ENCODE data around the gene ASCC1. TPM values are rescaled to one million over a fixed set of nuclear protein-coding genes. Genes with fewer than 3 reads are reported as not detected.

The ASCC1 gene
- total and polyA plus RNA-seq, 2 donors (not counting 1 experiment from before 2014, with no cell fraction given): 17.9 to 28.1 TPM

GRCh38 chr10:72065439-72066025 lies 150.5 kb downstream of the ASCC1 start:
- H3K9ac ChIP-seq (ENCODE audit: low read length): no peak overlapping the region
- POLR2A ChIA-PET: interaction anchor here (0.7 kb wide), 1 partner anchor 667 kb away, joined by 4 read pairs; no protein-coding TSS in a partner anchor
- no peak overlapping the region for H3K27ac Mint-ChIP-seq
- no peak overlapping the region for H3K4me3 ChIP-seq (ENCODE audit: control extremely low read depth in 1 of 5, extremely low read depth in 1 of 5, insufficient read depth in 1 of 5, low read depth in 2 of 5, low read length in 4 of 5)
- ATAC-seq (ENCODE audit: low read depth) (no peak), DNase-seq (no peak)
- CTCF ChIA-PET: no interaction called here
- H3K4me1 ChIP-seq (ENCODE audit: control insufficient read depth in 2 of 2, insufficient read depth in 2 of 2, low read length in 2 of 2): no peaks in the 10 kb centered on the region
- whole genome bisulfite sequencing (ENCODE audit: insufficient coverage): 84% methylated on average over 11 of the region's 13 CpGs
- no peaks in the 10 kb centered on the region for H3K9me3 Mint-ChIP-seq (ENCODE audit: insufficient read depth)
- H3K36me3 ChIP-seq (replicated peaks in 1 of 2; ENCODE audit: control extremely low read depth in 1 of 2, control insufficient read depth in 1 of 2, extremely low read depth in 1 of 2, insufficient read depth in 2 of 2, low read length in 1 of 2): peaks cover 0 to 66% of the 10 kb centered on the region in 2 experiments
- H2AFZ ChIP-seq (ENCODE audit: insufficient read depth, low read depth, low read length, poor library complexity, severe bottlenecking): no peak overlapping the region
- intact Hi-C loops (cut with micrococcal nuclease): no loop called here
- no peak overlapping the region for H3K4me3 Mint-ChIP-seq
- H4K20me1 ChIP-seq (ENCODE audit: control insufficient read depth, insufficient read depth, low read length, poor library complexity, severe bottlenecking): peaks cover 13% of the 10 kb centered on the region
- TF ChIP-seq CTCF (IDR thresholded peaks at IDR 0.05) (no peak), EZH2 (IDR thresholded peaks at IDR 0.05; ENCODE audit: borderline replicate concordance, insufficient read depth, low read depth, low read length, poor library complexity, severe bottlenecking) (no peak)
- no peaks in the 10 kb centered on the region for H3K9me3 ChIP-seq (ENCODE audit: control extremely low read depth in 1 of 3, control insufficient read depth in 2 of 3, insufficient read depth in 1 of 3, low read length in 2 of 3)
- H3K79me2 ChIP-seq (ENCODE audit: control insufficient read depth, insufficient read depth, low read length): no peaks in the 10 kb centered on the region
- H3K4me2 ChIP-seq (replicated peaks; ENCODE audit: low read depth, low read length, poor library complexity, severe bottlenecking): no peak overlapping the region
- no peak overlapping the region for H3K27ac ChIP-seq (ENCODE audit: low read length in 2 of 2)
- peaks cover 4% of the 10 kb centered on the region for H3K4me1 Mint-ChIP-seq
- no peaks in the 10 kb centered on the region for H3K27me3 ChIP-seq (replicated peaks in 1 of 4; ENCODE audit: control extremely low read depth in 1 of 4, control insufficient read depth in 3 of 4, insufficient read depth in 4 of 4, low read length in 3 of 4)
- no peaks in the 10 kb centered on the region for H3K27me3 Mint-ChIP-seq

GRCh38 chr10:72063703-72064391 lies 152.2 kb downstream of the ASCC1 start:
- intact Hi-C loops (cut with micrococcal nuclease): no loop called here

More at GRCh38 chr10:72063703-72064391, 152.2 kb downstream of the ASCC1 start:
- DNase-seq (no peak), ATAC-seq (ENCODE audit: low read depth) (no peak)
- TF ChIP-seq CTCF (IDR thresholded peaks at IDR 0.05) (no peak), EZH2 (IDR thresholded peaks at IDR 0.05; ENCODE audit: borderline replicate concordance, insufficient read depth, low read depth, low read length, poor library complexity, severe bottlenecking) (no peak)
- Mint-ChIP-seq H3K9me3 (ENCODE audit: insufficient read depth) (no peaks in the 10 kb centered on the region), H3K27ac (no peak overlapping the region), H3K27me3 (no peaks in the 10 kb centered on the region), H3K4me1 (peaks cover 8% of the 10 kb centered on the region), H3K4me3 (no peak overlapping the region)
- H3K79me2 ChIP-seq (ENCODE audit: control insufficient read depth, insufficient read depth, low read length): no peaks in the 10 kb centered on the region
- no peaks in the 10 kb centered on the region for H3K27me3 ChIP-seq (replicated peaks in 1 of 4; ENCODE audit: control extremely low read depth in 1 of 4, control insufficient read depth in 3 of 4, insufficient read depth in 4 of 4, low read length in 3 of 4)
- H4K20me1 ChIP-seq (ENCODE audit: control insufficient read depth, insufficient read depth, low read length, poor library complexity, severe bottlenecking): peaks cover 13% of the 10 kb centered on the region
- H3K4me1 ChIP-seq (ENCODE audit: control insufficient read depth in 2 of 2, insufficient read depth in 2 of 2, low read length in 2 of 2): no peaks in the 10 kb centered on the region
- peaks cover 0 to 54% of the 10 kb centered on the region in 2 experiments for H3K36me3 ChIP-seq (replicated peaks in 1 of 2; ENCODE audit: control extremely low read depth in 1 of 2, control insufficient read depth in 1 of 2, extremely low read depth in 1 of 2, insufficient read depth in 2 of 2, low read length in 1 of 2)
- H2AFZ ChIP-seq (ENCODE audit: insufficient read depth, low read depth, low read length, poor library complexity, severe bottlenecking): no peak overlapping the region
- POLR2A ChIA-PET: no interaction called here
- H3K4me3 ChIP-seq (ENCODE audit: control extremely low read depth in 1 of 5, extremely low read depth in 1 of 5, insufficient read depth in 1 of 5, low read depth in 2 of 5, low read length in 4 of 5): no peak overlapping the region
- WGBS (ENCODE audit: insufficient coverage): 84% methylated on average over 8 of the region's 9 CpGs
- no peak overlapping the region for H3K27ac ChIP-seq (ENCODE audit: low read length in 2 of 2)
- no peak overlapping the region for H3K4me2 ChIP-seq (replicated peaks; ENCODE audit: low read depth, low read length, poor library complexity, severe bottlenecking)
- CTCF ChIA-PET: interaction anchor here (1.1 to 7.5 kb wide), 2 partner anchors 14 to 156 kb away, joined by 4 to 57 read pairs; no protein-coding TSS in a partner anchor
- H3K9me3 ChIP-seq (ENCODE audit: control extremely low read depth in 1 of 3, control insufficient read depth in 2 of 3, insufficient read depth in 1 of 3, low read length in 2 of 3): no peaks in the 10 kb centered on the region
- no peak overlapping the region for H3K9ac ChIP-seq (ENCODE audit: low read length)
